ENCODE results near the gene SLC2A3. TPM values are rescaled to one million over a fixed set of nuclear protein-coding genes. Genes with fewer than 3 reads are reported as not detected.
A peak's percentile ranks its signal among the peaks of the same experiment; 100 is the strongest.
"Not testable (repeated sequence)": the region's sequence is repeated elsewhere in the genome, so short reads cannot be mapped to it uniquely, and the experiment has no call there.

The SLC2A3 gene
- total RNA-seq, 4 donors from 2014 or later: 8.2 to 64.1 (median 48.0) TPM

- intact Hi-C loops (cut with DNase I; ENCODE audit: low total_unique reads): no loop called here
- Histone ChIP-seq H3K4me1 (no peaks in the 10 kb centered on the region), H3K27ac (no peak overlapping the region), H3K27me3 (no peaks in the 10 kb centered on the region), H3K36me3 (no peaks in the 10 kb centered on the region), H3K9me3 (no peaks in the 10 kb centered on the region), H3K4me3 (no peak overlapping the region)
- no peak for DNase-seq
- TF ChIP-seq, protein P1, sequence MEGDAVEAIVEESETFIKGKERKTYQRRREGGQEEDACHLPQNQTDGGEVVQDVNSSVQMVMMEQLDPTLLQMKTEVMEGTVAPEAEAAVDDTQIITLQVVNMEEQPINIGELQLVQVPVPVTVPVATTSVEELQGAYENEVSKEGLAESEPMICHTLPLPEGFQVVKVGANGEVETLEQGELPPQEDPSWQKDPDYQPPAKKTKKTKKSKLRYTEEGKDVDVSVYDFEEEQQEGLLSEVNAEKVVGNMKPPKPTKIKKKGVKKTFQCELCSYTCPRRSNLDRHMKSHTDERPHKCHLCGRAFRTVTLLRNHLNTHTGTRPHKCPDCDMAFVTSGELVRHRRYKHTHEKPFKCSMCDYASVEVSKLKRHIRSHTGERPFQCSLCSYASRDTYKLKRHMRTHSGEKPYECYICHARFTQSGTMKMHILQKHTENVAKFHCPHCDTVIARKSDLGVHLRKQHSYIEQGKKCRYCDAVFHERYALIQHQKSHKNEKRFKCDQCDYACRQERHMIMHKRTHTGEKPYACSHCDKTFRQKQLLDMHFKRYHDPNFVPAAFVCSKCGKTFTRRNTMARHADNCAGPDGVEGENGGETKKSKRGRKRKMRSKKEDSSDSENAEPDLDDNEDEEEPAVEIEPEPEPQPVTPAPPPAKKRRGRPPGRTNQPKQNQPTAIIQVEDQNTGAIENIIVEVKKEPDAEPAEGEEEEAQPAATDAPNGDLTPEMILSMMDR (IDR thresholded peaks at IDR 0.05): no peak
- TF ChIP-seq POLR2A (IDR thresholded peaks at IDR 0.05): no peak
Measured at GRCh38 chr12:7948589-7949260, 12.7 kb upstream of the SLC2A3 start.

DNA sequence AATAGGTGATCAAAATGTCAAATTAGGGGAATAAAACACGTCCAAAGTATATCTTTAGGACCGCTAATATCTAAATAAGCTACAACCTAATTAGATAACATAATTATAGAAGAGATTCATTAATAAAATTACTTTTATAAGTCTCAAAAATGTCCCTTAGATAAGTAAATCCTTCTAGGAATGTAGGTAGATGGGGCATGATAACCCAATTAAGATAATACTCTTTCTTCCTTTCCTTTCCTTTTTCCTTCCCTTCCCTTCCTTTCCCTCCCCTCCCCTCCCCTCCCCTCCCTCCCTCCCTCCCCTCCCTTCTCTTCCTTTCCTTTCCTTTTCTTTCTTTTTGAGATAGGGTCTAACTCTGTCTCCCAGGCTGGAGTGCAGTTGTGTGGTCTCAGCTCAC lies 11.0 kb upstream of the SLC2A3 start:
- Histone ChIP-seq H3K4me3 (no peak overlapping the region), H3K27ac (no peak overlapping the region), H3K27me3 (no peaks in the 10 kb centered on the region), H3K4me1 (no peaks in the 10 kb centered on the region), H3K9me3 (no peaks in the 10 kb centered on the region), H3K36me3 (no peaks in the 10 kb centered on the region)
- no peak for DNase-seq
- no peak for TF ChIP-seq POLR2A (IDR thresholded peaks at IDR 0.05)
- intact Hi-C loops (cut with DNase I; ENCODE audit: low total_unique reads): no loop called here

DNA sequence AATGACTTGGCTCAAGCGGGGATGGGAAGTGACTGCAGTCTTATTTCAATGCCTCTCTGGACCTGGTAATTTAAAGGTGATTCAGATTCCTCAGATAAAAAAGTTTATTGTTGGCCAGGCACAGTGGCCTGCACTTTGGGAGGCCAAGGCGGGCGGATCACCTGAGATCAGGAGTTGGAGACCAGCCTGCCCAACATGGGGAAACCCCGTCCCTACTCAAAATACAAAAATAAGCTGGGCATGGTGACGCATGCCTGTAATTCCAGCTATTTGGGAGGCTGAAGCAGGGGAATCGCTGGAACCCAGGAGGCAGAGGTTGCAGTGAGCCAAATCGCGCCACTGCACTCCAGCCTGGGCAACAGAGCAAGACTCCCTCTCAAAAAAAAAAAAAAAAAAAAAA lies 8.8 kb upstream of the SLC2A3 start:
- intact Hi-C loops (cut with DNase I; ENCODE audit: low total_unique reads); H3K4me3 ChIP-seq; H3K36me3 ChIP-seq; H3K27me3 ChIP-seq; DNase-seq; H3K9me3 ChIP-seq; H3K4me1 ChIP-seq; H3K27ac ChIP-seq: not testable (repeated sequence)

- H3K4me3 ChIP-seq: no peak overlapping the region
- no peak for DNase-seq
- H3K9me3 ChIP-seq: no peaks in the 10 kb centered on the region
- H3K27me3 ChIP-seq: no peaks in the 10 kb centered on the region
- TF ChIP-seq, protein P1 (IDR thresholded peaks at IDR 0.05): no peak
- TF ChIP-seq POLR2A (IDR thresholded peaks at IDR 0.05): no peak
- no peaks in the 10 kb centered on the region for H3K36me3 ChIP-seq
- intact Hi-C loops (cut with DNase I; ENCODE audit: low total_unique reads): no loop called here
- no peaks in the 10 kb centered on the region for H3K4me1 ChIP-seq
- no peak overlapping the region for H3K27ac ChIP-seq
Measured at GRCh38 chr12:7940906-7941305, 4.9 kb upstream of the SLC2A3 start.

DNA sequence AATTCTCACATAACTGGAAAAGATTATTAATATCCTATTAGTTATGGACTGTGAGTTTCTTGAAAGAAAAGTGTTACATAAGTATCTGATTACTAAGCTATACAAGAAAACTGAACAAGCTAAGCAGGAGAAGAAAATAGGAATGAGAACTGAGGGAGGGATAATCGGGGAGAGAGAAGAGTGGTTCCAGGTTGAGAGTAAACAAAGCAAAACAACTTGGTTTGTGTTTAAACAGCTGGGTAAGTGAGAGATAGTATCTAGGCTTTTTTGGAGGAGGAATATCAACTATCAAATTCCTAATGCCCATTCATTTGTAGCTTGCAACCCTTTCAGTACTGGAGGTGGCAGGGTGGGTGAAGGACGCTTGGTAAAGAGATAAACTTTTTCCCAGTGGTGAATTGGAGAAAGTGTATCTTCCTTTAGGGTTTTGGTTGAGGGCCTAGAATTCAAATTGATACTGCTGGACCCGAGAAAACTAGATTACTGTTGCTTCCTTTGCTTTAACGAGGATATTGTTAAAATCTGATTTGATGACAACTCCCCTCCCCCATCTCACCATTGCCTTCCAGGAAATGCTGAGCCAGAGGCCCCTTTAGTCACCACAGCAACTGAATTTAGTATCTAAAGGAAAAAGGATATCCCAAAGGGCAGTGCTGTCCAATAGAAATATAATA lies 2.0 kb upstream of the SLC2A3 start:
- Histone ChIP-seq H3K27me3 (no peaks in the 10 kb centered on the region), H3K36me3 (no peaks in the 10 kb centered on the region), H3K9me3 (no peaks in the 10 kb centered on the region), H3K27ac (no peak overlapping the region), H3K4me3 (no peak overlapping the region), H3K4me1 (no peaks in the 10 kb centered on the region)
- no peak for DNase-seq
- TF ChIP-seq POLR2A (IDR thresholded peaks at IDR 0.05): no peak
- TF ChIP-seq, protein P1 (IDR thresholded peaks at IDR 0.05): peak in 2 of 4 experiments; percentile 10
- intact Hi-C loops (cut with DNase I; ENCODE audit: low total_unique reads): loop anchor here (10.0 kb wide), 1 partner anchor 57 kb away; no protein-coding TSS in a partner anchor

DNA sequence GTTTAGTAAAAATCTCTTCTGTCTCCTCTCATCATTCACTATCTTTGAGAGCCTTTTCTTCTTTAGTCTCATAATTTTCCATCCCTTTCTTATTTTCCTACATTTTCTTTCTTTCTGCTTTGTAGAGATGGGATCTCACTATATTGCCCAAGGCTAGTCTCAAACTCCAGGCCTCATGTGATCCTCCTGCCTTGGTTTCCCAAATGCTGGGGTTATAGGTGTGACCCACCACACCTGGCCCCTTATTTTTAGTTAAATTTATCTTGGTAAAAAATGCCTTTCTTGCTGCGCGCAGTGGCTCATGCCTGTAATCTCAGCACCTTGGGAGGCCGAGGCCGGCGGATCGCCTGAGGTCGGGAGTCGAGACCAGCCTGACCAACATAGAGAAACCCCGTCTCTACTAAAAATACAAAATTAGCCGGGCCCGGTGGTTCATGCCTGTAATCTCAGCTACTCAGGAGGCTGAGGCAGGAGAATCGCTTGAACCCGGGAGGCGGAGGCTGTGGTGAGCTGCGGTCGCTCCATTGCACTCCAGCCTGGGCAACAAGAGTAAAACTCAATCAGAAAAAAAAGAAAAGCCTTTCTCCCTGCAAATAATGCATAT lies 996 bp downstream of the SLC2A3 start:
- Histone ChIP-seq H3K27ac (peak overlapping the region; percentile 88 to 93), H3K4me3 (peak overlapping the region; percentile 41 to 43), H3K27me3 (no peaks in the 10 kb centered on the region), H3K36me3 (no peaks in the 10 kb centered on the region), H3K4me1 (no peaks in the 10 kb centered on the region), H3K9me3 (no peaks in the 10 kb centered on the region)
- intact Hi-C loops (cut with DNase I; ENCODE audit: low total_unique reads): loop anchor here (10.0 kb wide), 1 partner anchor 60 kb away; no protein-coding TSS in a partner anchor
- TF ChIP-seq, protein P1 (IDR thresholded peaks at IDR 0.05): no peak
- no peak for TF ChIP-seq POLR2A (IDR thresholded peaks at IDR 0.05)
- no peak for DNase-seq
